ENCODE data around the gene IL5RA.

DNA sequence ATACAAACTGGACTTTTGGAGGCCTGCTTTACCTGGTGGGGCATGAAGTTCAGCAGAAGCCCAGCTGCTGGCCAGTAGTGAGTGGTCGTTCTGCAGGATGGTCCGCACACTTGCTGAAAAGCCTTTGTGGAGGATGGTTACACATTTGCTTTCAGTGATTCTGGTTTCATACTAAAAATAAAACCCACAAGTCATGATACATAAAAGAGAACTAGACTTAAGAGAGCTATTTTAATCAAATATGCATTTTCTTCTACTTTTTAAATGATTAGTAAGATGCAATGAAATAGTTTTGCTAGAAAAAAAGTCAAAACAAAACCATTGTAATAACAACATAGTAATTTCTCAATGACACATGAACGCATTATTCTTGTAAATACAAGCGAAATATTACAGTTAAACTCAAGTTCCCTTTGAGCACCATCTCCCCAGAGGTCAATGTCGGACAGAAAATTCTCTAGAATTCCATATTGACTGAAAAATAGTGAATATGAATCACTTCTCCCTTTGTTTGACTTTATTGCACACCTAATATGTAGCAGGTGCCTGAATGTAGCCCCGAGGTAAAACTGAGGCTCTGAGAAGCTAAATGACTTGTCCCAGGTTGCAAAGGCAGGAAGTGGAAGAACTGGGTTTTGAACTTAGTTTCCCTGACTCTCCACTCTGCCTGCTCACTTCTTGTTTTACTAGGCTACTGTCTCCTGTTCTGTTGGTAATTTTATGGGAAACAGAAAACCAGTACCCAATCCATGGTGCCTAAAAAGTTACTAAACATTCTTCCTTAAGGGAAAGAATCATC is 8.3 kb downstream of the IL5RA start:
- TF ChIP-seq ZFP3 (CRISPR knock-in tag; IDR thresholded peaks at IDR 0.05) (no peak), ISL1 (CRISPR knock-in tag; IDR thresholded peaks at IDR 0.05) (no peak), PATZ1 (CRISPR knock-in tag; IDR thresholded peaks at IDR 0.05; ENCODE audit: borderline replicate concordance) (no peak), CREB5 (CRISPR knock-in tag; IDR thresholded peaks at IDR 0.05; ENCODE audit: low read depth) (no peak), TSHZ2 (CRISPR knock-in tag; IDR thresholded peaks at IDR 0.05) (no peak)

All from SK-N-SH treated with all-trans-retinoic acid at 6 μM for 48 hours (cell line).